SK-N-SH treated with all-trans-retinoic acid at 6 μM for 48 hours (cell line): ENCODE data around the gene SLC35D2.

Experiments used
- ATAC-seq: fragments of 200-7000 bp; cut with Tn5 transposase; 3 replicates; pipeline ENCODE4 v1.9.1; 2020; ENCODE audit warnings: mild to moderate bottlenecking, moderate library complexity
- BACH2 ChIP-seq: fragments of 250-450 bp; sonication (Bioruptor Pico); IDR thresholded peaks from 2 replicates; pipeline ENCODE4 v1.9.0; 2021; ENCODE audit warnings: mild to moderate bottlenecking, borderline replicate concordance
- CSDC2 ChIP-seq: fragments of 250-450 bp; sonication (Bioruptor Pico); IDR thresholded peaks from 2 replicates; pipeline ENCODE4 v1.5.0; 2020; ENCODE audit warnings: mild to moderate bottlenecking, moderate library complexity
- ESRRG ChIP-seq: fragments of 250-450 bp; sonication (Bioruptor Pico); IDR thresholded peaks from 2 replicates; pipeline ENCODE4 v1.6.1; 2021; ENCODE audit warnings: mild to moderate bottlenecking
- GLIS3 ChIP-seq: fragments of 250-450 bp; sonication (Bioruptor Pico); IDR thresholded peaks from 2 replicates; pipeline ENCODE4 v1.5.0; 2020; ENCODE audit warnings: mild to moderate bottlenecking, moderate library complexity
- ISL1 ChIP-seq: fragments of 250-450 bp; sonication (Bioruptor Pico); IDR thresholded peaks from 2 replicates; pipeline ENCODE4 v2.1.2; 2022; ENCODE audit warnings: mild to moderate bottlenecking, moderate library complexity
- OSR1 ChIP-seq: fragments of 250-450 bp; sonication (Bioruptor Pico); IDR thresholded peaks from 2 replicates; pipeline ENCODE4 v1.8.0; 2022; ENCODE audit warnings: moderate library complexity, mild to moderate bottlenecking, inconsistent platforms
- PPARA ChIP-seq: fragments of 250-450 bp; sonication (Bioruptor Pico); IDR thresholded peaks from 2 replicates; pipeline ENCODE4 v1.5.0; 2020; ENCODE audit warnings: mild to moderate bottlenecking, borderline replicate concordance
- RARB ChIP-seq: fragments of 250-450 bp; sonication (Bioruptor Pico); IDR thresholded peaks from 2 replicates; pipeline ENCODE4 v1.8.0; 2021; ENCODE audit warnings: mild to moderate bottlenecking, moderate library complexity
- SNAI2 ChIP-seq: fragments of 250-450 bp; sonication (Bioruptor Pico); IDR thresholded peaks from 2 replicates; pipeline ENCODE4 v1.5.0; 2020; ENCODE audit warnings: mild to moderate bottlenecking, moderate library complexity
- TCF4 ChIP-seq: fragments of 250-450 bp; sonication (Bioruptor Pico); IDR thresholded peaks from 2 replicates; pipeline ENCODE4 v1.8.0; 2021; ENCODE audit warnings: mild to moderate bottlenecking, moderate library complexity, borderline replicate concordance
- TOX ChIP-seq: fragments of 250-450 bp; sonication (Bioruptor Pico); IDR thresholded peaks from 2 replicates; pipeline ENCODE4 v1.8.0; 2021; ENCODE audit warnings: mild to moderate bottlenecking, moderate library complexity, borderline replicate concordance
- ZFP3 ChIP-seq: fragments of 250-450 bp; sonication (Bioruptor Pico); IDR thresholded peaks from 2 replicates; pipeline ENCODE4 v1.5.0; 2020; ENCODE audit warnings: mild to moderate bottlenecking, moderate library complexity
- ZFP30 ChIP-seq: fragments of 450-650 bp; formaldehyde crosslinking; IDR thresholded peaks from 2 replicates; pipeline ENCODE4 v1.5.0; 2022; ENCODE audit warnings: mild to moderate bottlenecking, moderate library complexity
- ZNF565 ChIP-seq: fragments of 450-650 bp; formaldehyde crosslinking; conservative IDR thresholded peaks from 2 replicates; pipeline ENCODE4 v1.5.0; 2020; ENCODE audit warnings: low read depth, mild to moderate bottlenecking, moderate library complexity
- ZNF70 ChIP-seq: fragments of 450-650 bp; formaldehyde crosslinking; IDR thresholded peaks from 2 replicates; pipeline ENCODE4 v1.5.0; 2020; ENCODE audit warnings: mild to moderate bottlenecking, moderate library complexity
- ZNF8 ChIP-seq: fragments of 450-650 bp; formaldehyde crosslinking; IDR thresholded peaks from 2 replicates; pipeline ENCODE4 v1.5.0; 2020; ENCODE audit warnings: mild to moderate bottlenecking, moderate library complexity
- TF ChIP-seq, protein P1 (sequence below): fragments of 250-450 bp; sonication (Bioruptor Pico); IDR thresholded peaks from 2 replicates; pipeline ENCODE4 v1.8.0; 2020; ENCODE audit warnings: mild to moderate bottlenecking, moderate library complexity, borderline replicate concordance
- TF ChIP-seq, protein P2 (sequence below): fragments of 250-450 bp; sonication (Bioruptor Pico); IDR thresholded peaks from 2 replicates; pipeline ENCODE4 v1.5.0; 2020; ENCODE audit warnings: mild to moderate bottlenecking, moderate library complexity
- TF ChIP-seq, protein P3 (sequence below): fragments of 250-450 bp; sonication (Bioruptor Pico); IDR thresholded peaks from 2 replicates; pipeline ENCODE4 v1.8.0; 2021; ENCODE audit warnings: low read depth, mild to moderate bottlenecking, moderate library complexity, borderline replicate concordance
- TF ChIP-seq, protein P4 (sequence below): fragments of 250-450 bp; sonication (Bioruptor Pico); IDR thresholded peaks from 2 replicates; pipeline ENCODE4 v1.5.1; 2021; ENCODE audit warnings: mild to moderate bottlenecking, moderate library complexity
- TF ChIP-seq, protein P5 (sequence below): fragments of 250-450 bp; sonication (Bioruptor Pico); IDR thresholded peaks from 2 replicates; pipeline ENCODE4 v1.5.1; 2020; ENCODE audit warnings: low read depth, mild to moderate bottlenecking, moderate library complexity

Gene SLC35D2

DNA sequence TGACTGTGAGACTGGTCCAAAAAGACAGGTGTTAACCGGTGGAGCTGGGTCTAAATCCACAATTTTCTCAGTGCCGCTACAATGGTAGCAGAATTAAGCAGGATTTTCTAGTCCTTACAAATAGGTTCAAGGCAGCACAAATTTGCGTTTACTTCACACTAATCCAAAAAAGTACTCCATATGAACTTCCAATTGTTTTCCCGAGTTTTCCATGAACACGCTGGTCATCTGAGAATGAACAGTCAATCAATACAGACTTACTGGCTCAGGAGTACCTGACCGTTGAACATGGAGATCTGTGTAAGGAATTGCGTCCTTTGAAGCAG, 709 bp downstream of the SLC35D2 start:
- ATAC-seq: no peak
- TF ChIP-seq SNAI2 (CRISPR knock-in tag) (no peak), TOX (CRISPR knock-in tag) (no peak), TCF4 (no peak)
- TF ChIP-seq, protein P1, sequence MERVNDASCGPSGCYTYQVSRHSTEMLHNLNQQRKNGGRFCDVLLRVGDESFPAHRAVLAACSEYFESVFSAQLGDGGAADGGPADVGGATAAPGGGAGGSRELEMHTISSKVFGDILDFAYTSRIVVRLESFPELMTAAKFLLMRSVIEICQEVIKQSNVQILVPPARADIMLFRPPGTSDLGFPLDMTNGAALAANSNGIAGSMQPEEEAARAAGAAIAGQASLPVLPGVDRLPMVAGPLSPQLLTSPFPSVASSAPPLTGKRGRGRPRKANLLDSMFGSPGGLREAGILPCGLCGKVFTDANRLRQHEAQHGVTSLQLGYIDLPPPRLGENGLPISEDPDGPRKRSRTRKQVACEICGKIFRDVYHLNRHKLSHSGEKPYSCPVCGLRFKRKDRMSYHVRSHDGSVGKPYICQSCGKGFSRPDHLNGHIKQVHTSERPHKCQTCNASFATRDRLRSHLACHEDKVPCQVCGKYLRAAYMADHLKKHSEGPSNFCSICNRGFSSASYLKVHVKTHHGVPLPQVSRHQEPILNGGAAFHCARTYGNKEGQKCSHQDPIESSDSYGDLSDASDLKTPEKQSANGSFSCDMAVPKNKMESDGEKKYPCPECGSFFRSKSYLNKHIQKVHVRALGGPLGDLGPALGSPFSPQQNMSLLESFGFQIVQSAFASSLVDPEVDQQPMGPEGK (CRISPR knock-in tag): no peak

DNA sequence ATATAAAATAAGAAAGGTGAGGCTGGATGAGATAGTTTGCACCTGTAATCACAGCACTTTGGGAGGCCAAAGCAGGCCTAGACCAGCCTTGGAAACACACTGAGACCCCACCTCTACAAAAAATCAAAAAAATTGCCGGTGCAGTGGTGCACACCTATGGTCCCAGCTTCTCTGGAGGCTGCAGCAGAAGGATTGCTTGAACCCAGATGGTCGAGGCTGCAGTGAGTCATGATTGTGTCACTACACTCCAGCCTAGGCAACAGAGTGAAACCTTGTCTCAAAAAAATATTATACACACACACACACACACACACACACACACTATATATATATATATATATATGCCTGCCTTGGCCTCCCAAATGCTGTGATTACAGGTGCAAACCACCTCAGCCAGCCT, 1.3 kb downstream of the SLC35D2 start:
- ATAC-seq: no peak
- no peak for TF ChIP-seq CSDC2 (CRISPR knock-in tag)
- no peak for TF ChIP-seq GLIS3
- no peak for TF ChIP-seq TCF4
- no peak for TF ChIP-seq ZNF8 (CRISPR knock-in tag)
- no peak for TF ChIP-seq ESRRG (CRISPR knock-in tag)
- TF ChIP-seq ZFP3: no peak
- TF ChIP-seq, protein P1 (CRISPR knock-in tag): no peak
- TF ChIP-seq OSR1 (CRISPR knock-in tag): no peak
- TF ChIP-seq, protein P2, sequence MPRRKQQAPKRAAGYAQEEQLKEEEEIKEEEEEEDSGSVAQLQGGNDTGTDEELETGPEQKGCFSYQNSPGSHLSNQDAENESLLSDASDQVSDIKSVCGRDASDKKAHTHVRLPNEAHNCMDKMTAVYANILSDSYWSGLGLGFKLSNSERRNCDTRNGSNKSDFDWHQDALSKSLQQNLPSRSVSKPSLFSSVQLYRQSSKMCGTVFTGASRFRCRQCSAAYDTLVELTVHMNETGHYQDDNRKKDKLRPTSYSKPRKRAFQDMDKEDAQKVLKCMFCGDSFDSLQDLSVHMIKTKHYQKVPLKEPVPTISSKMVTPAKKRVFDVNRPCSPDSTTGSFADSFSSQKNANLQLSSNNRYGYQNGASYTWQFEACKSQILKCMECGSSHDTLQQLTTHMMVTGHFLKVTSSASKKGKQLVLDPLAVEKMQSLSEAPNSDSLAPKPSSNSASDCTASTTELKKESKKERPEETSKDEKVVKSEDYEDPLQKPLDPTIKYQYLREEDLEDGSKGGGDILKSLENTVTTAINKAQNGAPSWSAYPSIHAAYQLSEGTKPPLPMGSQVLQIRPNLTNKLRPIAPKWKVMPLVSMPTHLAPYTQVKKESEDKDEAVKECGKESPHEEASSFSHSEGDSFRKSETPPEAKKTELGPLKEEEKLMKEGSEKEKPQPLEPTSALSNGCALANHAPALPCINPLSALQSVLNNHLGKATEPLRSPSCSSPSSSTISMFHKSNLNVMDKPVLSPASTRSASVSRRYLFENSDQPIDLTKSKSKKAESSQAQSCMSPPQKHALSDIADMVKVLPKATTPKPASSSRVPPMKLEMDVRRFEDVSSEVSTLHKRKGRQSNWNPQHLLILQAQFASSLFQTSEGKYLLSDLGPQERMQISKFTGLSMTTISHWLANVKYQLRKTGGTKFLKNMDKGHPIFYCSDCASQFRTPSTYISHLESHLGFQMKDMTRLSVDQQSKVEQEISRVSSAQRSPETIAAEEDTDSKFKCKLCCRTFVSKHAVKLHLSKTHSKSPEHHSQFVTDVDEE (CRISPR knock-in tag): no peak
- no peak for TF ChIP-seq RARB (CRISPR knock-in tag)
- no peak for TF ChIP-seq BACH2 (CRISPR knock-in tag)
- TF ChIP-seq, protein P3, sequence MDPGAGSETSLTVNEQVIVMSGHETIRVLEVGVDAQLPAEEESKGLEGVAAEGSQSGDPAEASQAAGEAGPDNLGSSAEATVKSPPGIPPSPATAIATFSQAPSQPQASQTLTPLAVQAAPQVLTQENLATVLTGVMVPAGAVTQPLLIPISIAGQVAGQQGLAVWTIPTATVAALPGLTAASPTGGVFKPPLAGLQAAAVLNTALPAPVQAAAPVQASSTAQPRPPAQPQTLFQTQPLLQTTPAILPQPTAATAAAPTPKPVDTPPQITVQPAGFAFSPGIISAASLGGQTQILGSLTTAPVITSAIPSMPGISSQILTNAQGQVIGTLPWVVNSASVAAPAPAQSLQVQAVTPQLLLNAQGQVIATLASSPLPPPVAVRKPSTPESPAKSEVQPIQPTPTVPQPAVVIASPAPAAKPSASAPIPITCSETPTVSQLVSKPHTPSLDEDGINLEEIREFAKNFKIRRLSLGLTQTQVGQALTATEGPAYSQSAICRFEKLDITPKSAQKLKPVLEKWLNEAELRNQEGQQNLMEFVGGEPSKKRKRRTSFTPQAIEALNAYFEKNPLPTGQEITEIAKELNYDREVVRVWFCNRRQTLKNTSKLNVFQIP: no peak
- TF ChIP-seq ZNF70: no peak
- TF ChIP-seq ZNF565 (CRISPR knock-in tag): no peak
- TF ChIP-seq, protein P4, sequence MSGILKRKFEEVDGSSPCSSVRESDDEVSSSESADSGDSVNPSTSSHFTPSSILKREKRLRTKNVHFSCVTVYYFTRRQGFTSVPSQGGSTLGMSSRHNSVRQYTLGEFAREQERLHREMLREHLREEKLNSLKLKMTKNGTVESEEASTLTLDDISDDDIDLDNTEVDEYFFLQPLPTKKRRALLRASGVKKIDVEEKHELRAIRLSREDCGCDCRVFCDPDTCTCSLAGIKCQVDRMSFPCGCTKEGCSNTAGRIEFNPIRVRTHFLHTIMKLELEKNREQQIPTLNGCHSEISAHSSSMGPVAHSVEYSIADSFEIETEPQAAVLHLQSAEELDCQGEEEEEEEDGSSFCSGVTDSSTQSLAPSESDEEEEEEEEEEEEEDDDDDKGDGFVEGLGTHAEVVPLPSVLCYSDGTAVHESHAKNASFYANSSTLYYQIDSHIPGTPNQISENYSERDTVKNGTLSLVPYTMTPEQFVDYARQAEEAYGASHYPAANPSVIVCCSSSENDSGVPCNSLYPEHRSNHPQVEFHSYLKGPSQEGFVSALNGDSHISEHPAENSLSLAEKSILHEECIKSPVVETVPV (CRISPR knock-in tag): no peak
- TF ChIP-seq PPARA (CRISPR knock-in tag): no peak
- TF ChIP-seq ZFP30 (CRISPR knock-in tag): no peak
- TF ChIP-seq, protein P5, sequence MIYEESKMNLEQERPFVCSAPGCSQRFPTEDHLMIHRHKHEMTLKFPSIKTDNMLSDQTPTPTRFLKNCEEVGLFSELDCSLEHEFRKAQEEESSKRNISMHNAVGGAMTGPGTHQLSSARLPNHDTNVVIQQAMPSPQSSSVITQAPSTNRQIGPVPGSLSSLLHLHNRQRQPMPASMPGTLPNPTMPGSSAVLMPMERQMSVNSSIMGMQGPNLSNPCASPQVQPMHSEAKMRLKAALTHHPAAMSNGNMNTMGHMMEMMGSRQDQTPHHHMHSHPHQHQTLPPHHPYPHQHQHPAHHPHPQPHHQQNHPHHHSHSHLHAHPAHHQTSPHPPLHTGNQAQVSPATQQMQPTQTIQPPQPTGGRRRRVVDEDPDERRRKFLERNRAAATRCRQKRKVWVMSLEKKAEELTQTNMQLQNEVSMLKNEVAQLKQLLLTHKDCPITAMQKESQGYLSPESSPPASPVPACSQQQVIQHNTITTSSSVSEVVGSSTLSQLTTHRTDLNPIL: no peak
- no peak for TF ChIP-seq ISL1 (CRISPR knock-in tag)
- TF ChIP-seq, all 23 proteins: peak for 0

DNA sequence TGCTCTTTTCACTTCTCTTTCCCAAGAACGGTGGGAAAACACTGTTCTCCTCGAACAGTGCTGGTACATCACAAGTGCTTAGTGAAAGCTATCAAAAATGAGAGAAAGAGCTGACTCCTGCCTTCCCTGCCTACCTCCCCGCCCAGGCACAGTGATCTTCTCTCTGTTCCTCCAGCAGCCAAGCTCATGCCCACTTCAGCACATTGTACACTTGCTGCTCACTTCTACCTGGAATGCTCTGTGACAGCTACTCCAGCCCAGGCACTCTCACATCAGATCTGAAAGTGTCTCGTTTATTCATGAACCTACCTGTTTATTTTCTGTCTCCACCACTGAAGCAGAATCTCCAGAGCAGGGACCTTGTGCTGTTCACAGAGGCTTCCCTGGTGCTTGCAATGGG, 1.8 kb downstream of the SLC35D2 start:
- ATAC-seq: no peak
- TF ChIP-seq, protein P2 (CRISPR knock-in tag): no peak
- TF ChIP-seq BACH2 (CRISPR knock-in tag) (no peak), GLIS3 (no peak), ZFP30 (CRISPR knock-in tag) (no peak), ISL1 (CRISPR knock-in tag) (no peak)
- TF ChIP-seq, protein P5: no peak
- TF ChIP-seq, protein P1 (CRISPR knock-in tag): no peak
